GM19025 (cell line): ENCODE data around the gene TYR.
"Not testable (repeated sequence)": the region's sequence is repeated elsewhere in the genome, so short reads cannot be mapped to it uniquely, and the experiment has no call there.

ENCODE experiments used
- ATAC-seq: cut with Tn5 transposase; IDR thresholded peaks from one replicate; pipeline ENCODE4 v1.9.1; 2021; ENCODE audit warnings: mild to moderate bottlenecking, low read depth, moderate library complexity; ENCODE audit not compliant: unreplicated experiment

TYR gene

DNA sequence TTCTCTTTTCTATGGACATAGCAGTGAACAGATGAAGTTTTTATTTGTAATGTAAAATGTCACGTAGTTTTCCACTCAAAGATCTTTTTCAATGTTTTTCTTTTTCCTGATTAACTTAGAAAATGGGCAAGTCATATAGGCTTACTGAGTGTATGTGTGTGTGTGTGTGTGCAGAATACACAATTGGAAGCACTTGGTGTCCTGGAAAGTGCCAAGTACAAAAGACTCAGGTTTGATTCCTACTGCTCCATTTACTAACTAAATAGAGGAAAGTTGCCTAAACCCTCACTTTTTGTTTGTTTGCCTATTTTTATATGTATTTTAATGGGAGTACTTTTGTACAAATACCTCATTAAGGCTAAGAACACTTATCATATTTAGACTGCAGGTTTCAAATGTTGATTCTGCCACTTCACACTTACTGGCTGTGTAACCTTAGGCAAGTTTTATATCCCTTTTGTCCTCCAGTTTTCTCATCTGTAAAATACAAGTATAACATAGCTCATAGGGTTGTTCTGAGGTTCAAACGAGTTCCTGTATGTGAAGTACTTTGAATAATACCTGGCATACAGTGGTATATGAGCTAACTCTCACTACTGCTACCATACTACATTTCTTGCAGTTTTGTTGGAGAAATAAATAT is 90.1 kb downstream of the TYR start:
- no peak for ATAC-seq

DNA sequence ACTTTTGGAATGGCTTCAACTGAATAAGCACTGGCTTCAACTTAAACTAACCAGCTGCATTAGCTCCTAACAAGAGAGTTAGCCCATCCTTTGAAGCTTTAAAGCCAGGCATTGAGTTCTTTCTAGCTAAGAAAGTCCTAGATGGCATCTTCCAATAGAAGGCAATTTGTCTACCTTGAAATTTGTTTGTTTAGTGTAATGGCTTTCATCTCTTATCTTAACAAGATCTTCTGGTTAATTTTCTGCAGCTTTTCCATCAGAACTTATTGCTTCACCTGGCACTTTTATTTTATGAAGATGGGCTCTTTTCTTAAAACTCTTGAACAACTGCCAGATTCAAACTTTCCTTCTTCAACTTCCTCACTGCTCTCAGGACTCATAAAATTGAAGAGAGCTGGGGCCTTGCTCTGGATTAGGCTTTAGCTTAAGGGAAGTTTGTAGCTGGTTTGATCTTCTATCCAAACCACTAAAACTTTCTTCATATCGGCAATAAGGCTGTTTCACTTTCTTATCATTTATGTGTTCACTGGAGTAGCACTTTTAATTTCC is 94.9 kb downstream of the TYR start:
- ATAC-seq, result not testable (repeated sequence)

DNA sequence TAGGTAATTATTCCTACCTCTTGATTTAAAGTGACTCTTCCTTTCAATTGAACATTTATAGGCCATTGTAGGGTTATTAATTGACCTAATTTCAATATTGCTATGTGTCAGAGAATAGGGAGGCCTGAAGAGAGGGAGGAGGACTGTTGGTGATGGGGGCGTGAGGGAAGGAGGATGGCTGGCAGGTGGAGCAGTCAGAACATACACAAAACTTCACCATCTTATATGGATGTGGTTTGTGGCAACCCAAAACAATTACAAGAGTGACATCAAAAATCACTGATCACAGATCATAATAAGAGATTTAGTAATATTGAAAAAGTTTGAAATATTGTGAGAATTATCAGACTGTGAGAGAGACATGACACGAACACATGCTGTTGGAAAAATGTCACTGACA is 95.5 kb downstream of the TYR start:
- not testable (repeated sequence) for ATAC-seq

DNA sequence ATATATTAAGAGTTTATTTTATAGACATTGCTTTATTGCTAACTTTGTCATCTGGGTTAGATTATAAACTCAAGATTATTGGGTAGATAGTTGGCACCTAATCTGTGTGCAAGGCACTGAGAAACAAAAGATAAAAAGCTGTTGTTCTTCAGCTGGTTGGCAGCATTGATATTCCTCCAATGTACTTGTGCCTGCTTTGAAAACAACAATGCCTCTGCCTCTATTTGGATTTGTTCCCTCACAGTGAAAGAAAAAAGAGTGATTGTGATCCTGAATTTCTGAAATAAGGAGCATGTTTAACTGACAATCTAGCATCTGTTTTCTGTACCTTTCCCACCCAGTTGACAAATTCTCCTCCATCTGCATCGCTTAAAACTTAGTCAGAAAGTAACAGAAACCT is 98.3 kb downstream of the TYR start:
- no peak for ATAC-seq

DNA sequence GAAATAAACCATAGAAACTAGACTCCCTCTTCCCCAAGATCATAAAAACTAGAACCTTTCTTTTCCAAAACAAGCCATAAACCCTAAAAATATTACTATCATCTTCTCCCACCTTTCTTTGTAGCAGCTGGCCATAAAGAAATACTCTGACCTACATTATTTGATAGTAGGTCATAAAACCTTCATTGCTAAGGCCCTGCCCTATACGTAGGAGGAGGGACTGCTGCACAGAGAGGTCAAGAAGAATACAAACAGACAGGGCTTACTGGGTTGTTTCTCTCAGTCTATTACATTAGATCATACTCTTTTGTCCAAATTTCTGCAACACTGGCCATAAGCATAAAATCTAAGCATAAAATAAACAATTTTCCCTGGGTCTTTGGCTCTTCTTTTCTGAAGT is 101.5 kb downstream of the TYR start:
- no peak for ATAC-seq

DNA sequence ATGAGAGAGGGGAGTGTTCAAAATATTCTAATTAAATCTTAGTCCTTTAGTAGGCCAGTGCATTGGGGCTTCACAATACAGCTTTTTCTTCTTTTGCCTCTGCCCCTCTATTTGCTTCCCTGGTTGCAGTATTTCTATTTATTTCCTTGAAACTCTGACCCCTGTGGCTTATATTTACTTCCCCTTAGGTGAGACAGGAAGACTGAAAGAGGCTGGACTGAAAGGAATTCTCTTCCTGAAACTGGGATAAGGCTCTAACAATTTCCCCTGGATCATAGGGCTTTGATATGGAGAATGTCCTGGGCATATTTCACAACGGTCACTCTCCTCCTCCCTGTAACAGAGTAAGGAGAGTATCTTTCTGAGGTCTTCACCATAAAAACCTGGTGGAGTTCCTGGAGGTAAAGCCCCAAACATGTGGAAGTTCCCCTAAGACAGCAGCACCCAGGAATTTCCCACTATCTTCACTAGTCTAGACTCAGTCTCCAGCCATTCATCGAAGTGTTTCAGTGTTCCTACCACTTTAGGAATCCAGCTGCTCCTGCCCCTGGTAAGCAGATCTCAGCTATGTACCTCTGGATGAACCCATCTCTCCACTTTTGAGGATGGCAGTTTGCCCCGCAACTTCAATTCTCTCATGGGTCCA is 103.5 kb downstream of the TYR start:
- ATAC-seq, result not testable (repeated sequence)

DNA sequence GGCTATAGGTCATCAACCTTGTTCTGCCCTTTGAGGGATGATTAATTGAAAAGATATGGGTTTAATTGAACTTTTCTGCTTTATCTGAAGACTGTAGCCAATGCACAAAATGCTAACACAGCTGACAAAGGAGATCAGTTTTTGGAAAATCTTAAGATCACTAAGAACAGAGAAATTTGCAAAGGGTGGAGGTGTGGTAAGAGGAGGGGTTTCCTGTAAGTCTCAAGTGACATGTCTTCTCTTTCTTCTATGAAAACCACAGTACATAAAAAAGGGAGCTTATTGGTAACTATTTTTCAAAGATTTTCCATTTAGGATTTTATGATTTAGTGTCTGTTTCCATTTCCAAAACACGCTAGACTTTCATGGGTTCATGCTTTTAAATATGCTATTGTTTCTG is 108.9 kb downstream of the TYR start:
- ATAC-seq, result not testable (repeated sequence)

DNA sequence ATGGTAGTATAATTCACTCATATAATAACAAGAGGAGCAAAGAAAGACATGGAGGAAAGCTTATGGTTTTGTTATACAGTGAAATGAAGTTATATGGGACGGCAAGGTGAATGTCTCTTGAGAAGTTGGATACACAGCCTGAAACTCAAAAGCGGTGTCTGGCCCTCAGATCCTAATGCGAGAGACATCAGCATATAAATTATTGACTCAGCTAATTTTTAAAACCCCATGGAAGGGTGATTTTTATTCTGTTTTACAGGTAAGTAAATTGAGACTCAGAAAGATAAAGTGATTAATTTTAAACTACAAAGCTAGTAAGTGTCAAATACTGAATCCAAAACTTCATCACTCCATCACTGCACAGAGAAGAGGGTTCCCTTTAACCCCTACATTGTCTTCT is 110.3 kb downstream of the TYR start:
- not testable (repeated sequence) for ATAC-seq

DNA sequence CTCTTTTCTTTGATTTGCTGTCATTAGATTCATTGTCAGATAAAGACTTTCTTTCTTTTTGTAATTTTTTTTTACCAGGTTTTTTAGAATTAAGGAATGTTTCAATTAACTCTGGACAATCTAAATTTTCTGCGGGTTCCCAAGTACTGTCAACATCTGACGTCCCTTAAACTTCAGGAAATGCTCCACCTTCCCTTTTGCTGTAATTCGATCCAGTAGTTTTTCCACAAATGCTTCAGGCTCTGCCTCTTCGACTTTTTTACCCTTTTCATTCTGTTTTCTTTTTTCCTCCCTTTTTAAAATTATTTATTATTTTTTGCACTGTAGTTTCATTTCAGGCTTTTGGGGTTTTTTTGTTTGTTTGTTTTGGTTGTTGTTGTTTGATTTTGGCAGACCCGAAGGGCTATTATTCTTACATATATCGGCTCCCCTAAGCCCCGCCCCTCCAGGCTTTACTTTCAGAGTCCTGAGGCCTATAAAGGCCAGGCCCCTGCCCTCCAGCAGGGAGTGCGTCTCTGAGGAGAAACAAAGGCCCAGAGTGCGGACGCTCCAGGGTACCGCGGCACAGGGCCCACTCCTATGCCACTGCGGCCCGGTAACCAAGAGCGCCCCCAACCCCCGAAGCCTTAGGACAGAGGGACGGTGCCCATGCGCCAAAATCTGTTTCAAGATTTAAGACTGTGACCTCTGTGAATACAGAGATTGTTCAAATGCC is 116.4 kb downstream of the TYR start:
- no peak for ATAC-seq

DNA sequence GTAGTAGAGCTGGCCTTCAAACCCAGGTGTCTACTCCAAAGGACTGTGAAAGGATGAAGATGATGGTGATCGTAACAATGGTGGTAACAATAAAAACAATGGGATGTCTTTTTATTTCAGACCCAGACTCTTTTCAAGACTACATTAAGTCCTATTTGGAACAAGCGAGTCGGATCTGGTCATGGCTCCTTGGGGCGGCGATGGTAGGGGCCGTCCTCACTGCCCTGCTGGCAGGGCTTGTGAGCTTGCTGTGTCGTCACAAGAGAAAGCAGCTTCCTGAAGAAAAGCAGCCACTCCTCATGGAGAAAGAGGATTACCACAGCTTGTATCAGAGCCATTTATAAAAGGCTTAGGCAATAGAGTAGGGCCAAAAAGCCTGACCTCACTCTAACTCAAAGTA is 117.3 kb downstream of the TYR start:
- ATAC-seq, result not testable (repeated sequence)

DNA sequence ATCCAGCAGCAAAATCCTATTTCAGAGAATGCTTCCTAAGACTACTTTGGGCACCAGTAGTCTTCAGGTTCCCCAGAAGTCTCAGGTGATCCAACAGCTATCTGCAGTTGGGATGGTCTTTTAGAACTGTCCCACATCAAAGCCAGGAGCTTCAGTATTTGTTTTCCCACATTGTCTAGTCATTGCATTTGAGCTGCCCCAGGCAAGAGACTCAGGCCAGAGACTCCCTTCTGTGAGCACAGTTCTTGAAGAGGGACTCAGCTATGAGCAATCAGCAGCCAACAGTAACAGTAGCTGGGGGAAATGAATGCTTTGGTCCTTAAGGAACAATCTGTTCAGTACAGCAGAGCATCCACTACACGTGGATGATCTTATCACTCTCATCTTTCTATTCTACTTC is 125.4 kb downstream of the TYR start:
- not testable (repeated sequence) for ATAC-seq

DNA sequence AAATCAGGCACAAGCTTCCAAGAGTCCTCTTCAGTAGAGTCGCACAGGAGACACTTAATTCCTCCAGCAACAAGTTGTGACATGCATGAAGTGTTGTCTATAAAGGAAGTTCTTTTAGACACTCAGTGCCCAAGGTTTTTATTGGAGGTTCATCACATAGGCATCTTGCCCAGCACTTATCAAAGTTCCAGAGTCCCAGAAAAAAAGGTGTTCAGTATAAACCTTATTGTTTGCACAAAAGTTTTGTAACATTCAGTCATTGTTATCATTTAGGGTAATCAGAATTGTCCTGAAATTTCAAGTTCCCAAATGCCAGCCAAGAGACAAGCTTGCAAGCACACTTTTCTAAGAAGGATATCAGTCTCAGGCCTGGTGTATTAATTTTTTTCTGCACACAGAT is 130.6 kb downstream of the TYR start:
- not testable (repeated sequence) for ATAC-seq

DNA sequence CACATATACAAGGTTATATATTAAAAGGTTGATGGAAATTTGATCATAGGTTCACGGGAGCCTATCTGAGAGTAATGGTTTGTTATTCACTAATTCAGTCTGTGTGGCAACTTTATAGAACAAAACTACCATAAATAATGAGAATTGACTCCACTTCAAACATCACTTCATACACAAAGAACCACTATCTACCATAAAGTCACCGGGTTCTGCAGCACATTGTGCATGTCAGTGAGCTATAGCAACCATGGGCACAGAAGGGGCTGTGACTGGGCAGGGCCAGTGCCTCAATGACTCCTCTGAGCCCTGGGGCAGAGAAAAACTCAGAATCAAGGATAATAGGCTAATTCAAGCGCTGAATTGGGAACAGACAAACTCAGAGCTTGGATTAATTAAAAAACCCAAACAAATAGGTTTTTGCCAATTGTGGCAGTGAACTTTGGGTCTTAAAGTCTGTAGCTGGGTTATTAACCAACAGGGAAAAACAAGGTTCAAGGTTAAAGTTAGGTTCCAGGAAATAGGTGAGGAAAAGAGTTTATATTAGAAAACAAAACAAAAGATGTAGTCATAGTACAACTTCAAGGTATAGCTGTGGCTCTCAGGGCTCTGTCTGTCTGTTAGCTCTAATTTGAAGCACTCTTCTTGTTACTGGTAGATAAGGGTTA is 131.8 kb downstream of the TYR start:
- ATAC-seq, result not testable (repeated sequence)

DNA sequence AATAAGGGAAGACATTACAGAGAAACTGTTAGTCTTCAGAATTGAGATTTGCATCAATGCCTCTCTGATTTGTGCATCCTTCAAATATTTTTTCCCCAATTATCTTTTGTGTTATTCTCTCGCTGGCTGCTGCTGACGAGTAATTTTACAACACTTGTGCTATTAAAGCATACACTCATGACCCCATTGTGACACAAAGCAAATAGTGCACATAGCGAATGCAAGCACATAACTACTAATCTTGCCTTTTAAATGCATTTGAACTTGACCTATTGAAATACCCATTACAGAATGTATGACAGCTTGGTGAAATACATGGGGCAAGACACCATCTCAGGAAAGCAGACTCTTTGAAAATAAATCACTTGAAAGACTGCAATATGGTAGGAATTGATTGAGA is 132.9 kb downstream of the TYR start:
- not testable (repeated sequence) for ATAC-seq

DNA sequence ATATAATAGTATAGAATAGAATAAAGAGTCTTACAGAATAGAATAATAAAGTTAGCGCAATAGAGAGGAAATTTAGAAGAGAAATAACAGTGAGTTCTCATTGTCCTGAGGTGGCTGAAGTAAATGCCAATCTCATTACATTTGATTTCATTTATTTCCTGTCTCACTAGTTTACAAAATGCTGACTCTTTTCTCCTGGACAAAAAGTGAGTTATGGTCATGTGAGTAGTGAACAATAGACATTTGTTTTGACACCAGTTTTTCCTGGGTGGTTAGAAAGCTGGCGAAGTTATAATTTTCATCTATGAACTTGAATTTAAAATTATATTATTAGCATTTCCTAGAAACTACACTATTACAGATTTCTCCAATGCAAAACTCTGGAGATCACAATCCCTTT is 143.7 kb downstream of the TYR start:
- ATAC-seq, result no peak

DNA sequence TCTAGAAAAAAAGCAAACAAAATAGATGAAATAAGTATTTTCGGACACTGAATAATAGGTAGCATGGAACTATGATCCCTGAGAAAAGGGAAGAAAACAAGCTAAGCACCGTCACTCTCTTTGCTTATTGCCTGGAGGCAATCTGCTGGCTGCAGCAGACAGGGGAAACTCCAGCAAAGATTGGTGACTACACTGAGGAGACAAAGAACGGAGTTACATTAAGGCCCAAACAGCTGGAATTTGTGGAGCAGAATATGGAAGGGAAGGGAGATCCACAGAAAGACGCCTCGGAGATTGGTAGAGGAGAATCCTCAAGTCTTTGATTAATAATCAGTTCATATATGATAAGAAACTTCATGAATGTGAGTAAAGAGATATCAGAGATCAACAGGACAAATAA is 150.2 kb downstream of the TYR start:
- ATAC-seq, result no peak

DNA sequence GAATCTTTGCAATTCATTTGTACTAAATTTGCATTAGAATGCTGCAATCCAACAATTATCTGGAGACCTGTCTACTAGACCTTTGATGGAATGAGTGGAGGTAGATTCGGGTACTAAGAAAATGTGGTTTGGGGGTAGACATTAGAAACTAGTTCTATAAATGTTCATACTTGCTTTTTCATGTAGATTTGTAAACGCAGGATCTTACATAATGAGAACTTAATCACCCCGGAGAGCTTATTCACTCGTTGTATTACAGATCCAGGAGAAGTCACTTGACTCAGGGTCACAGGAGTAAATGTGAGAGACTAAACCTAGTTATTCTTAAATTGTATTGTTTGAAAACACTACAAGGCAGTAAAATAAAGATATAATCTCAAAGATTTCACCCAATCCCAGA is 154.3 kb downstream of the TYR start:
- ATAC-seq, result not testable (repeated sequence)

DNA sequence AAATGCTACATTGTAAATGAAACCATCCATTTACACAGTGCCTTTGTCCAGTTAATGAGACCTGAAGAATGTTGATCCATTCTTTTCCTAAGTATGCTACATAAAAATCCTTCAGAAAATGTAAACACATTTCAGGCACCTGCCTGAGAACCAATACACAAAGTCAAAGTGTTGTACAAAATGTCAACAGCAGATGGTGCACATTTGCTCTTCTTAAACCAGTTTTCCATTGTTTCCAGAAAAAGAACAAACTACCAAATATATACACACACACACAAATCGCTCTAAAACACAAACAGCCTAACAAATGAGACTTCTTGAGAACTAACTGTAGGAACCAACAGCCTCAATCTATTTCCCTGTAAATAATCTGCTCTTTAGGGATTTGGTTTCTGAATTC is 156.0 kb downstream of the TYR start:
- not testable (repeated sequence) for ATAC-seq

DNA sequence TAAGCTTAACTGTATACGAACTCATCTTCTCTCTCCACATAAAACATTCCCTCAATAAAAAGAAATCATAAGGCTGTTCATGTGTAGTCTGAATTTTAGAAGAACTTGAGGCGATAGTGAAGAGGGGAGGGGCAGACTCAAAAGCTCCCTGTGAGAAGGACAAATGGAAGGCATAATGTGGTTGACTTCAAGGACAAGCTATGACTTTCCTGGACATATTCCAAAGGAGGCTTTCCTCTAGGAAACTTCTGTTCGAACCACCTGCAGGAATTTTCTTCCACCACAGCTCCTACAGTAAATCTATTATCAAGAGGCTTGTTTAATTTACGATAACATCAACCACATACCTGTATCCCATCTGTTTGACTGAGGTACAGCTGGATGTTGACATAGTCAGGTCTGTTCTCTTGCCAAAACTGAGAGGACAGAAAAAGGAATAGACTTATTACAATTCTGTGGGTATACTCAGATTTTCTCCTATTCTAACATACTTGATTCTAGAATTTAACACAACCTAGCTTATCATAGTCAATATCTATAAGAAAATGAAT is 159.5 kb downstream of the TYR start:
- ATAC-seq, result not testable (repeated sequence)

DNA sequence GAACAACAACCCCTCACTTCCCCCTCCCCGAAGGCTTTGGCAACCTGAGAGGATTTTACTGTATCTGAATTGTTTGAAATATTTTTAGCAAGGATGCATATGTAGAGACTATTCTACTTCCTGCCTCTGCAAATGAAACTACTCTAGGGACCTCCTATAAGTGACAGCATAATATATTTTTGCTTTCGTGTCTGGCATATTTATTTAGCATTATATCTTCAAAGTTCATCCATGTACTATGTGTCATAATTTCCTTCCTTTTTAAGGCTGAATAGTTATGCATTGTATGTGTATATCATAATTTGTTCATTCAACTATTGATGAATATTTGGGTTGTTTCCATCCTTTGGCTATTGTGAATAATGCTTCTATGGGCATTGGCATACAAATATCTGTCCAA is 160.4 kb downstream of the TYR start:
- ATAC-seq, result not testable (repeated sequence)

DNA sequence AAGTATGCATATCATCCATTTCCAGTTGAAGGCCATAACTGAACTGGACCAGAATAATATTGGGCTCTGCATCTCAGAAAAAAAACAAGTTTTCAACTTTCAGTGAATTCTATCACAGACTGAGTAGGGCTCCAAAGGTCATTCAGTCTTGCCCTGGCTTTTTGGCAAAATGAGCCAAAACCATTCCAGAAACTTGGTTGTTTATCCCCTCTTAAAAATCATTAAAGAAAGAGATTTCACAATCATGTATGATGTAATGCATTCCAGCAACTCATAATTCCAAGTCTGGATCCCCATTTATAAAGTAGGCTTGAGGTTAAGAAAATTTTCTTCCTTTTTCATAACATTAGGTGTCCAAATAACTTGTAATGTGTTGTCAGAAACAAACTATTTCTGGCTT is 162.8 kb downstream of the TYR start:
- not testable (repeated sequence) for ATAC-seq
